Measurements from ENCODE around the gene QKI.

The QKI gene

GRCh38 chr6:163376187-163376586 is 38.3 kb upstream of the QKI start (continued):
- TF ChIP-seq, protein P1, sequence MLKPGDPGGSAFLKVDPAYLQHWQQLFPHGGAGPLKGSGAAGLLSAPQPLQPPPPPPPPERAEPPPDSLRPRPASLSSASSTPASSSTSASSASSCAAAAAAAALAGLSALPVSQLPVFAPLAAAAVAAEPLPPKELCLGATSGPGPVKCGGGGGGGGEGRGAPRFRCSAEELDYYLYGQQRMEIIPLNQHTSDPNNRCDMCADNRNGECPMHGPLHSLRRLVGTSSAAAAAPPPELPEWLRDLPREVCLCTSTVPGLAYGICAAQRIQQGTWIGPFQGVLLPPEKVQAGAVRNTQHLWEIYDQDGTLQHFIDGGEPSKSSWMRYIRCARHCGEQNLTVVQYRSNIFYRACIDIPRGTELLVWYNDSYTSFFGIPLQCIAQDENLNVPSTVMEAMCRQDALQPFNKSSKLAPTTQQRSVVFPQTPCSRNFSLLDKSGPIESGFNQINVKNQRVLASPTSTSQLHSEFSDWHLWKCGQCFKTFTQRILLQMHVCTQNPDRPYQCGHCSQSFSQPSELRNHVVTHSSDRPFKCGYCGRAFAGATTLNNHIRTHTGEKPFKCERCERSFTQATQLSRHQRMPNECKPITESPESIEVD (tag by site-specific recombination; IDR thresholded peaks at IDR 0.05): no peak
- TF ChIP-seq ZSCAN18 (tag by site-specific recombination; IDR thresholded peaks at IDR 0.05): no peak
- TF ChIP-seq ZNF626 (tag by site-specific recombination; IDR thresholded peaks at IDR 0.05): no peak
- no peak for TF ChIP-seq ZBTB7A (tag by site-specific recombination; IDR thresholded peaks at IDR 0.05; ENCODE audit: low read depth)
- TF ChIP-seq ZFP37 (tag by site-specific recombination; IDR thresholded peaks at IDR 0.05): no peak
- no peak for TF ChIP-seq ZNF354C (tag by site-specific recombination; IDR thresholded peaks at IDR 0.05; ENCODE audit: borderline replicate concordance, low read depth)
- TF ChIP-seq HOXA7 (CRISPR knock-in tag; IDR thresholded peaks at IDR 0.05; ENCODE audit: borderline replicate concordance): no peak
- TF ChIP-seq ZNF157 (tag by site-specific recombination; IDR thresholded peaks at IDR 0.05): no peak
- no peak for TF ChIP-seq ZNF529 (tag by site-specific recombination; IDR thresholded peaks at IDR 0.05; ENCODE audit: insufficient replicate concordance)
- TF ChIP-seq ZNF10 (tag by site-specific recombination; IDR thresholded peaks at IDR 0.05): no peak
- no peak for TF ChIP-seq ZIC2 (tag by site-specific recombination; IDR thresholded peaks at IDR 0.05)
- TF ChIP-seq ZNF596 (tag by site-specific recombination; IDR thresholded peaks at IDR 0.05): no peak
- TF ChIP-seq GLIS2 (tag by site-specific recombination; IDR thresholded peaks at IDR 0.05): no peak

- Histone ChIP-seq H3K9me3 (ENCODE audit: control insufficient read depth, insufficient read depth, low read depth, low read length) (no peaks in the 10 kb centered on the region), H3K4me1 (ENCODE audit: control insufficient read depth, insufficient read depth, low read length) (no peaks in the 10 kb centered on the region), H3K36me3 (ENCODE audit: control insufficient read depth in 2 of 2, insufficient read depth in 1 of 2, low read length in 2 of 2) (no peaks in the 10 kb centered on the region), H3K27ac (ENCODE audit: extremely low read depth, low read depth, low read length) (no peak overlapping the region), H3K4me3 (ENCODE audit: low read depth, low read length) (no peak overlapping the region)
- ChIA-PET POLR2A (no interaction called here), CTCF (no interaction called here)
- TF ChIP-seq ZNF24 (tag by site-specific recombination; IDR thresholded peaks at IDR 0.05): no peak
Measured at GRCh38 chr6:163377561-163377960, 37.0 kb upstream of the QKI start.

GRCh38 chr6:163380216-163380615 is 34.3 kb upstream of the QKI start:
- Histone ChIP-seq H3K4me1 (ENCODE audit: control insufficient read depth, insufficient read depth, low read length) (no peaks in the 10 kb centered on the region), H3K4me3 (ENCODE audit: low read depth, low read length) (no peak overlapping the region), H3K27ac (ENCODE audit: extremely low read depth, low read depth, low read length) (no peak overlapping the region), H3K9me3 (ENCODE audit: control insufficient read depth, insufficient read depth, low read depth, low read length) (no peaks in the 10 kb centered on the region), H3K36me3 (ENCODE audit: control insufficient read depth in 2 of 2, insufficient read depth in 1 of 2, low read length in 2 of 2) (no peaks in the 10 kb centered on the region)
- POLR2A ChIA-PET: no interaction called here
- CTCF ChIA-PET: interaction anchor here (0.6 kb wide), 1 partner anchor 422 kb away, joined by 3 read pairs; no protein-coding TSS in a partner anchor
- no peak for TF ChIP-seq ZSCAN23 (tag by site-specific recombination; IDR thresholded peaks at IDR 0.05)

GRCh38 chr6:163381118-163381756 is 33.3 kb upstream of the QKI start:
- Histone ChIP-seq H3K9me3 (ENCODE audit: control insufficient read depth, insufficient read depth, low read depth, low read length) (no peaks in the 10 kb centered on the region), H3K4me3 (ENCODE audit: low read depth, low read length) (no peak overlapping the region), H3K4me1 (ENCODE audit: control insufficient read depth, insufficient read depth, low read length) (no peaks in the 10 kb centered on the region), H3K27ac (ENCODE audit: extremely low read depth, low read depth, low read length) (no peak overlapping the region), H3K36me3 (ENCODE audit: control insufficient read depth in 2 of 2, insufficient read depth in 1 of 2, low read length in 2 of 2) (no peaks in the 10 kb centered on the region)
- ChIA-PET CTCF (interaction anchor here (0.6 to 0.7 kb wide), 2 partner anchors 86 to 108 kb away, joined by 3 to 4 read pairs; no protein-coding TSS in a partner anchor), POLR2A (no interaction called here)
- no peak for TF ChIP-seq ZSCAN30 (tag by site-specific recombination; IDR thresholded peaks at IDR 0.05)
- TF ChIP-seq ZNF426 (tag by site-specific recombination; IDR thresholded peaks at IDR 0.05): no peak
- no peak for TF ChIP-seq ELK4 (IDR thresholded peaks at IDR 0.05; ENCODE audit: borderline replicate concordance, low read depth, low read length)
- TF ChIP-seq ZNF677 (tag by site-specific recombination; IDR thresholded peaks at IDR 0.05): no peak
- TF ChIP-seq ZNF654 (tag by site-specific recombination; IDR thresholded peaks at IDR 0.05; ENCODE audit: low read depth): no peak
- TF ChIP-seq YY2 (tag by site-specific recombination; IDR thresholded peaks at IDR 0.05): no peak
- no peak for TF ChIP-seq ZNF639 (tag by site-specific recombination; IDR thresholded peaks at IDR 0.05)
- no peak for TF ChIP-seq ZNF596 (tag by site-specific recombination; IDR thresholded peaks at IDR 0.05)
- no peak for TF ChIP-seq ZNF175 (tag by site-specific recombination; IDR thresholded peaks at IDR 0.05)

Data from HEK293 (cell line).